ENCODE data around the gene RUSF1. TPM values are rescaled to one million over a fixed set of nuclear protein-coding genes. Genes with fewer than 3 reads are reported as not detected.

Gene RUSF1
- total RNA-seq, 2 donors from 2014 or later, result 56.7 to 60.7 TPM

Other genes starting within 250 kb of the RUSF1 start
- gene ITGAM, start 248.4 kb downstream of the RUSF1 start, total RNA-seq, result 10 to 100 TPM in 1 of 2 donors, 1 to 10 TPM in 1; 7.3 to 12.5 TPM
- 10 to 100 TPM in 1 of 2 donors, 1 to 10 TPM in 1; 4.6 to 16.0 TPM for gene ITGAX, start 153.2 kb downstream of the RUSF1 start, total RNA-seq
- gene ITGAD, start 115.1 kb downstream of the RUSF1 start, total RNA-seq, result not detected
- not detected for gene COX6A2, start 80.0 kb downstream of the RUSF1 start, total RNA-seq
- under 1 TPM; 0.10 to 0.23 TPM for gene ZNF843, start 65.6 kb downstream of the RUSF1 start, total RNA-seq
- 10 to 100 TPM; 15.8 to 21.9 TPM for gene ARMC5, start 48.9 kb downstream of the RUSF1 start, total RNA-seq
- 1 to 10 TPM in 1 of 2 donors, under 1 TPM in 1; 0.35 to 5.6 TPM for gene TGFB1I1, start 36.2 kb downstream of the RUSF1 start, total RNA-seq
- 1 to 10 TPM; 1.3 to 2.8 TPM for gene SLC5A2, start 25.3 kb downstream of the RUSF1 start, total RNA-seq
- gene AHSP, start 19.5 kb upstream of the RUSF1 start, total RNA-seq, result not detected

Measured in T-helper 17 cell (primary cell).